HG02970 (cell line): Measurements from ENCODE around the gene C14orf39.
"Not testable (repeated sequence)": the region's sequence is repeated elsewhere in the genome, so short reads cannot be mapped to it uniquely, and the experiment has no call there.

ENCODE experiments used
- ATAC-seq: cut with Tn5 transposase; IDR thresholded peaks from one replicate; pipeline ENCODE4 v1.9.1; 2021; ENCODE audit warnings: mild to moderate bottlenecking, moderate library complexity, moderate number of reproducible peaks; ENCODE audit not compliant: unreplicated experiment, low FRiP score

C14orf39 gene

DNA sequence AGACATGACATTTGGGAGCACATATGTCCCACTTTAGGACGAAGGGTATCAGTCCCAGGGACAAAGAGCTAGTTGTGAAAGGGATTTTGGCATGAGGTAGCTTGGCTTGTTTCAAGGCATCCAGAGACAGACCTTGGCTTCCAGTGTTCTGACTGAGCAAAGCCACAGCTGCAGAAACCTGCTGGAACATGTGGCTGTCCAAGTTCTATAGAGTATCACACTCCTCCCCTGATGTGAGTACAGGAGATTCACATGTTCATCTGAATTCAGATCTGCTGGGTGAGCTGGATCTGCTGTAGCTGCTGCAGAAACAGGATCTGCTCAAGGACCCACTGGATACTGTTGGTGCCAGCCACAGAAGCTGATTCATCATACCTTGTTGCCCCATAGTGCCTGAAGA, 10.1 kb upstream of the C14orf39 start:
- ATAC-seq, result no peak

DNA sequence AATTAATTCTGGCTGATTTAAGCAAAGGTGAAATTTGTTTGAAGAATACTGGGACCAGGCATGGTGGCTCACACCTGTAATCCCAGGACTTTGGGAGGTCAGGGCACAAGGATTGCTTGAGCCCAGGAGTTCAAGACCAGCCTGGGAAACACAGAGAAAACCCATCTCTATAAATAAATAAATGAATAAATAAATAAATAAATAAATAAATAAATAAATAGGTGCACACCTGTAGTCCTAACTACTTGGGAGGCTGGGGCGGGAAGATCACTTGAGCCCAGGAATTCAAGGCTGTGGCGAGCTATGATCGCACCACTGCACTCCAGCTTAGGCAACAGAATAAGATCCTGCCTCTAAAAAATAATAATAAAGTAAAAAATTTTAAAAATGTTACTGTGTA, 4.4 kb upstream of the C14orf39 start:
- no peak for ATAC-seq

GRCh38 chr14:60488175-60488574, 2.3 kb upstream of the C14orf39 start:
- no peak for ATAC-seq

GRCh38 chr14:60487211-60487610, 1.3 kb upstream of the C14orf39 start:
- ATAC-seq, result no peak

DNA sequence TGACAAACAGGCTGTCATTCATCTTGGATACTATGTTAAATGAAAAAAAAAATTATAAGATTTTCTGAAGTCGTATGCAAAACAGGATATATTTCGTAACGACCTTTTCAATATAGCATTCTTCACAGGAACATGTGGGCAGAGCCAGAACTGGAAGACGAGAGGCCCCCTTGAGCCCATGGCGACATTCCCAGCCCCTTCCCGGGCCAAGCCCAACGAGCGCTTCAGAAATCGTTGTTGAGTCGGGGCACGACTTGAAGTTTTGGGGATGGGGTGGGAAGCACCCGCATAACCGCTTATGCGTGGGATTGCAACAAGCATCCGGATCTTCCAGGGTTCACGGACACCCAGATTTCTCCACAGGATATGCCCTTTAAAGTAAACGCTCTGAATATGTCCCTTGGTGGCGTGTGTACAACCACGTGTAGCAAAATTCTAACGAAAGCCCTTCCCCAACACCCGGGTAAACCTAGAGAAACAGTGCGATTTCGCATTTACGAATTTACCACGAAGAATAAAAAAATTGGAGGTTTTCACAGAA, 736 bp downstream of the C14orf39 start:
- ATAC-seq, result no peak

DNA sequence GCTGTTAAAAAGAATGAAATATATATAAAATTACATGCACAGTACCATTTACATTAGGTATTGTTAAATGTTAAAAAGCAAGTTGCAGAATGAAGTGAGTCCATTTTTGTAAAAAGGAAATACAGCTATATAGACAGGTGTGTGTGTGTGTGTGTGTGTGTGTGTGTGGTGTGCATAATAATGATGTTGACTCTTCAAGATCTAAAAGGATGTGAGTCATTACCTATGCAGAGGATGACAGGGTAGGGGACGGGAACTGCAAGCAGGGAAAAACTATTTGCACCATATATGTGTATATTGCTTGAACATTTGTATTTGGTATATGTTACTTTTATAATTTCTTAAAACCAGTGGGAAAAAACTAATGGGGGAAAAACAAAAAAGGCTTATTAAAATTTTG, 3.1 kb downstream of the C14orf39 start:
- no peak for ATAC-seq

DNA sequence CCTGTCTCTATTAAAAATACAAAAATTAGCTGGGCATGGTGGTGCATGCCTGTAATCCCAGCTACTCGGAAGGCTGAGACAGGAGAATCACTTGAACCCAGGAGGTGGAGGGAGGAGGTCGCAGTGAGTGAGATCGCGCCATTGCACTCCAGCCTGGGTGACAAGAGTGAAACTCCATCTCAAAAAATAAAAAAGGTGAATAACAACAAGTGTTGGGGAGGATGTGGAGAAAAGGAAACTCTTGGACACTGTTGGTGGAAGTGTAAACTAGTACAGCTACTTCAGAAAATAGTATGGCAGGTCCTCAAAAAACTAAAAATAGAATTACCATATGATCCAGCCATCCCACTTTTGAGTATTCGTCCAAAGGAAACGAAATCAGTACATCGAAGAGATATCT, 5.6 kb downstream of the C14orf39 start:
- ATAC-seq, result not testable (repeated sequence)

DNA sequence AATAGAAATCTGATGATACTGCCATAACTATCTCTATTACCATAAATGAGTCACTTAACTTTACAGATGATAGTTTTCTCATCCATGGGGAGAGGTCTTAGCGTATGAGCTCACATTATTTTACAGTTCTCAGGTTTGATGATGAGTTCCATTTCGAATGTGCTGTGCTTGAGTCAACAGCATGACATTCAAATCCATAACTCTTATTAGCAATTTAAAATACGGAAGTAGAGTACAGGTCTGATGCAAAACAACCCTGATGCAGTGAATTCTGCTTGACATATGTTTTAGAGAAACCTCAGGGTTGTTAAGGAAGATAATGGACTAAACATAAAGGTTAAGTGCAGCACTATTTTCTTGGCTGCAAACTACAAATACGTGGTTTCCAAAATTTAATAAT, 30.0 kb downstream of the C14orf39 start:
- no peak for ATAC-seq

GRCh38 chr14:60430276-60430675, 55.6 kb downstream of the C14orf39 start:
- ATAC-seq, result no peak

- ATAC-seq, result no peak
Observed at GRCh38 chr14:60420050-60420449, 65.8 kb downstream of the C14orf39 start.

DNA sequence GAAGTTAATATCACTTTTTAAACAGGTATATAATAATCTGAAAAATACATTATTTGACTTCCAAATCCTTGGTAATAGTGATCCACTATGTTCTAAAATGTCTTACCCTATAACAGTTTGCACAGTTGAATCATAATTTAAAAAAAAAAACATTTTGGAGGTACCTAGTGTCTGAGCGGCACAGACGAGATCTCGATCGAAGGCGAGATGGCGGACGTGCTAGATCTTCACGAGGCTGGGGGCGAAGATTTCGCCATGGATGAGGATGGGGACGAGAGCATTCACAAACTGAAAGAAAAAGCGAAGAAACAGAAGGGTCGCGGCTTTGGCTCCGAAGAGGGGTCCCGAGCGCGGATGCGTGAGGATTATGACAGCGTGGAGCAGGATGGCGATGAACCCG, 88.3 kb downstream of the C14orf39 start:
- not testable (repeated sequence) for ATAC-seq

DNA sequence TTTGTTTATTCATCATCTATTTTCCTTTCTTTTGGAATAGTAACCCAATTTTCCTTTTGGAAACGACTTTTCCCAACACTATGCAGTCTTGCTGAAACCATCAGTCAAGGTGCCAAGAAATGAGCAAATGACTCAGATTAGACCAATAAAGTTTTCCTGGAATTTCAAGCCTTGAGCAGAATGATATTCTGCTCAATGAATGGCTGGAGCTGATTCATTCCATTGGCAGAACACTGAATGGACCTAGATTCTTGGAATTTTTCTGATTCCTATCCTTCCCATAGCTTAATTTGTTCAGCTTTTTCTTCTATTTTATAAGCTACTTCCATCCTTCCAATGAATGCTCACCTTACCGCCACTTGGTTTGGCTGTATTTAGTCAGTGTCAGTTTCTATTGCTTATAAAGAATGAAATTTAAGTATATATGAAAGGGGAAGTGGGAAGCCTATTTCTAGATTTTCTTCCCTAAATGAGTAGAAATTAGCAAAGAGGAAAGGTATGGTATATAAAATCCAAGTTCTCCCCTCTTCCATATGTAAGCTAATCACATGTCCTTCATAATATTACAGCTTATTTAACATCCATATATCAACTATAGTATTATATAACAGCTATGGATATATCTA, 89.0 kb downstream of the C14orf39 start:
- no peak for ATAC-seq
